DMS153 (cell line): ENCODE results near the gene TTN.

Experiments used
- DNase-seq: peaks from one replicate; lab custom pipeline; 2025; lab: John Stamatoyannopoulos, UW

TTN gene

DNA sequence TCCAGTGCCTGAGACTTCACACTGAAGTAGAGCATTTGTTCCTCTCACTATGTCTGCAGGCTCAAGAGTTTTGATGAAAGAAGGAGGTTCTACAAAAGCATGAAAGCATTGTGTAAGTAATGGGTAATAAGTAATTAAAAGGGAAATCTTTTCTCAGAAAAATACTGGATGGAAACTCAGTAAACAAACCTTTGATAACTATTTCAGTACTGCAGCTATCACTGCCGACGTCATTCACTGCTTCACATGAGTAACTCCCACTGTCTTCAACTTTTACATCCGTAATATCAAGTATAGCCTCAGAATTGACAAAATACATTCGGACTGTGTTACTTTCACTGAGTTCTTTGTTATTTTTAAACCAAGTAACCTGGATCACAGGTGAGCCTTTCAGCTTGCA, 72.7 kb downstream of the TTN start:
- DNase-seq, result no peak

DNA sequence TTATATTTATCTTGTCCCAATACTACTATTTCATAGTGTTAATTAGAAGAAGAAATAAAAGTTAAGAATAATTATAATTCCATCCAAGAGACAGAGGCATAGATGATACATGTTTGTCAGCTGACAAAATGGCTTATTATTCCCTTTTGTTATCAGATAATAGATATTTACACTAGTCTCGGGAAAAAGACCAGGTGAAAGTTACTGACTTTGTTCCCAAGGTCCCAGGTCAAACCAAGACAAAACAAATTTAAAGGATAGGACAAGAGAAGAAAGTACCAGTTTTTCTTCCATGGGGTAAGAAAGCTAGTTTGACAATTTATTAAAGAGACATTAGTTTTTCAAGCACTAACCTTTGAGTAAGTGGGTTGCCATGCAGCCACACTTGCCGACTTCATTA, 73.2 kb downstream of the TTN start:
- no peak for DNase-seq

DNA sequence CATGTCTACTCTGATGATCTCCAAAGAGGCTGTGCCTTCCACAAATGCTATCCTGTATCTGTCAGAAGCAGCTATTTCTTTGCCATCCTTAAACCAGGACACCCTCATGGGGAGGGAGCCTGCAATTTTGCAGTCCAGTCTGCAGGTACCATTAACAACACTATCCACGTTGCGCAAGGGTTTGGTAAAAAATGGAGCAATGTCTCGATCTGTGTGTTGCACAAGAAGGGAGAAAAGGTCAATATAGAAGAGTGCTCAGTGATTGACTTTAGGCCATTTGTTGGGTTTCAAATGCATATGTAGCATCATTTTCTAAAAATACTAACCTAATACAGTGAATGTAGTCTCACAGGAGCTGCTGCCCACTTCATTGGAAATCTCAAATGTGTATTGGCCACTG, 74.3 kb downstream of the TTN start:
- no peak for DNase-seq

GRCh38 chr2:178731300-178731699, 75.9 kb downstream of the TTN start:
- no peak for DNase-seq

DNA sequence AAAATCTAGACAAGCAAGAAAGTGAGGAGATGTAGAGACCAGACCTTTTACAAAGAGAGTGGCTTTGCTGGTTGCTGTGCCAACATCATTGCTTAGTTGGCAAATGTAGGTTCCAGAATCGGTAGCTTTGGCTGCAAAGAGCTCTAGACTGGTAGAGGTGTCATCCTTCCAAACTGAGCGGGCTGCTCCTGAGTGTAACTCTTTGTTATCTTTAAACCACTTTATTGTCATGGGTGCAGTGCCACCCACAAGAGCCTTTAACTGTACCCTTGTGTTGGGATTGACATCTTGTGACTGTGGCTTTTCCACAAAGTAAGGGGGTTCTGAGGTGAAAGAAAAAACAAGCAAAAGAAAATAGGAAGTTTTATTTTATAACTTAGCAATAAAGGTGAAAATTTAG, 77.2 kb downstream of the TTN start:
- DNase-seq, result no peak

GRCh38 chr2:178723786-178724346, 83.4 kb downstream of the TTN start:
- no peak for DNase-seq

DNA sequence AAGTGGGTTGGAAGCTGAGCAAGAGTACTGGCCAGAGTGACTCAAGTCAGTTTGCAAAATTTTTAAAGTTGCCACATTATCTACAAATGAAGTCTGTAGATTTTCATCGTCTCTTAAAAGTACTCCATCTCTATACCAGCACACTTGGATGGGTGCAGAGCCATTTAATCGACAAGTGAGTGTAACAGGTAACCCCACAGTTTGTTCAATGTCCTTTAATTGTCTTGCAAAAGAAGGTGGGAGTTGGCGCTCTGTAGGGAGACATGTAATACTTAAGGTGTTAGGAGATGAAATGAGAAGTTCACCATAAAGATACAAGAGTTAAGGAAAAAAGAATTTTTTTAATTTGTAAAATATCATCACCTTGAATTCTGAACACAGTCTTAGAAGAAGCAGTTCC, 84.9 kb downstream of the TTN start:
- DNase-seq, result no peak

- no peak for DNase-seq
Observed at GRCh38 chr2:178718988-178719387, 88.2 kb downstream of the TTN start.

GRCh38 chr2:178718283-178718682, 88.9 kb downstream of the TTN start:
- peak; percentile 5 for DNase-seq

GRCh38 chr2:178716394-178716793, 90.8 kb downstream of the TTN start:
- DNase-seq, result no peak

DNA sequence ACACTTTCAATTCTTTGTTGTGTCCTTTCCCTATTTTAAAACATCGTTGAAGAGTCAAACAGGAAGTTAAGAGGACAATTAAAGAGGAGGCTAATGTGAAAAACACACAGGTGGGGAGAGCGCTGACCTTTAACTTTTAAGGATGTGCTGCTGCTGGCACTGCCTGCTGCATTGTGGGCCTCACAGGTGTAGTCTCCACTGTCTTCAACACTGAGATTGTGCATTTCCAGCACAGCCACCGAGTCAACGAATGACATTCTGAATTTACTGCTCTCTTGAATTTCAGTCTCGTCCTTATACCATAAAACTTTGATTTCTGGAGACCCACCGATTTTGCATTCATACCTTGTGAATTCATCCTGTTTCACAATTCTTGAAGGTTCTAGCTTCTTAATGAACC, 91.9 kb downstream of the TTN start:
- no peak for DNase-seq

DNA sequence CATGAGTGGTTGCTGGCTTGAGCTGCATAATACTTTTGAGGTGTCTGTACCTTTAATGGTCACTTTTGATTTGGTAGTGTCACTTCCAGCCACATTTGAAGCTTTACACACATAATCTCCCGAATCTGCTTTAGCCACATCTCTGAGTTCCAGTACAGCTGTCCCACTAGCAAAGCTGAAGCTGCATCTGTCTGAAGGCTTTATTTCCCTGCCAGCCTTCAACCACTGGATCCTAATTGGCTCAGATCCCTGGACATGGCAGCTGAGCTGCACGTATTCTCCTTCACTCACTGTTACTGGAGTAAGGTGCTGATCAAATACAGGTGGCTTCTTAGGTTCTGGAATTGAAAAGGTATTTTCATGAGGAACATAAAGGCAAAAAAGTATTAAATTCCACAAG, 99.7 kb downstream of the TTN start:
- no peak for DNase-seq

GRCh38 chr2:178704876-178705275, 102.3 kb downstream of the TTN start:
- no peak for DNase-seq

DNA sequence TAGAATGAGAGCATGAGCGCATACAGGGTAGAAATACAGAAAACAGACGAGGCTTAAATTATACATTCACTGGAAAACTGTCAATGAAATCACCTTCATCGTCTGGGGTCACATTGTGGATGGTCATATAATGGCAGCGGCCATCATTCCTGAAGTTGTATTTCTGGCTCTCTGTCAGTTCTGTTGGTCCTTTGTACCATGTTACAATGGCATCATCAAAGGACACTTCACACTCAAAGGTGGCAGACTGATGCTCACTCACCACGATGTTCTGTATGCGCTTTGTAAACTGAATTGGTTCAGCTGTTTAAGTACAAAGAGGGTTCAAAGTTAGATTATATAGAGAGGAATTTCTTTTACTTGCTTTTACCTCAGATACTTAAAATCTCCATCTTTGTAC, 104.9 kb downstream of the TTN start:
- DNase-seq, result no peak

DNA sequence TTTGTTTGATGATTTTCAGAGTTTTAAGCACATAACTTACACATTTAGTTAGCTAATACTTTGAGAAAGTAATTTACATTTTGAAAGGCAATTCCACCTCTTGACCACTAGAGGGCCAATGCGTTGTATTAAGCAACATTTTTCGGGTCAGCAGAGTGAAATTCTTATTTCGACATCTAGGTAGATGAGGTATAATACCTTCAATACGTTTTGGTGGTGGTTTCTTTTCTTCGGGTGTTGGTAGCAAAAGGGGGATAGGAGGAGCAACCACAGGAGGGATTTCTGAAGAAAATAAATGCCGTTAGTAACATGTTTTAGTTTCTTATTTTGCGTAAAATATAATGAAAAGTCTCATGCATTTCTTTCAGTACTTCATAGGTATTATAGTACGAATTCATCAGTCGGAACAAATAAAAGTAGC, 106.3 kb downstream of the TTN start:
- DNase-seq, result no peak

DNA sequence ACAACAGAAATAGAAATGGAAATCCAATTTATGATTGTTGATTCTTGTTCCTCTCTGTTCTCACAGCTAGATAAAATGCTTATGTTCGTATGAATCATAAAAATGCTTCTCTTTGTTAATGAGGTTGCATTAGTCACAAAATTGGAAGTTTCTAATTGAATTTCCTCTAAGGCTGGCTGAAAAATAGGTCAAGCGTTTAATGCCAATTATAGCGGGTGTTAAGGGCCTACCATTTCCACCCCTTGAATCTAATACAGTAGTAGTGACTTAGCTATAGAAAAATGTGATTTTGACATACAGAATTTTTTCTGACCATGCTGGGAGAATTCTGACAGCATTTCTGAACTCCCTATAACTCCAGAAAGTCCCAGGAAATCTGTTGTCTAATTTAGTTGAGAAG, 107.1 kb downstream of the TTN start:
- no peak for DNase-seq

DNA sequence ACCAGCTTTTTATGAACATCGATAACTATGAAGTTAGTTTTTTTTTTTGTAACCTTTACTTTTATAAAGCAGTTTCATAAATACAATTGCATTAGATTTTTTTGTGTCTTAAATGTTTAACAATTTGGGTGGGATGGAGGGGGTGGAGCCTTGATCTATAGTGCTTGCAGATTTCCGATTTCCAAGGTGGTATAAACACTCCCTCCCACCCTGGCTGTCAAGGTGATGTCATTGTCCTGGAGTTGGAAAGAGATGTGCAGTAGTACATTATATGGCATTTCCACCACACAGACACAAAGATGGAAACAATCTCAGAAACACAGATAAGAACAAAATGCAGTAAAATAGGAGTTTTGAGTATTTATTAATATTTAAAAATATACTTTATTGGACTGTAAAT, 114.4 kb downstream of the TTN start:
- DNase-seq, result no peak

DNA sequence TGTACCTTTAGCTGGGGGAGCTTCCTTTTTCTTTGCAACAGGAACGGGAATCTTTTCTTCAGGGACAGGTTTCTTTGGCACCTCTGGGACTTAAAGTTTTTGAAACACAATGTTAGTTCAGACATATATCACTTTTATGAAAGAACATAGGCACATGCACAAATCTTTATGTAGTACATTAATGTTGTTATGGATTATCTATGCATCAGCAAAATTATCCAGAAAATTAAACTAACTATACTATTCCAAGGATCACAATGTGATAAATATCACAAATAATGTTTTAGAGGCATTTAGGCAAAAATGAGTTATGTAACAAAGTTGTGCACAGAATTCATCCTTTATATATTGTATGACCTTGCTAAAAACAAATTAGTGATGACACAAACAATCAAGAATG, 117.4 kb downstream of the TTN start:
- DNase-seq, result no peak

DNA sequence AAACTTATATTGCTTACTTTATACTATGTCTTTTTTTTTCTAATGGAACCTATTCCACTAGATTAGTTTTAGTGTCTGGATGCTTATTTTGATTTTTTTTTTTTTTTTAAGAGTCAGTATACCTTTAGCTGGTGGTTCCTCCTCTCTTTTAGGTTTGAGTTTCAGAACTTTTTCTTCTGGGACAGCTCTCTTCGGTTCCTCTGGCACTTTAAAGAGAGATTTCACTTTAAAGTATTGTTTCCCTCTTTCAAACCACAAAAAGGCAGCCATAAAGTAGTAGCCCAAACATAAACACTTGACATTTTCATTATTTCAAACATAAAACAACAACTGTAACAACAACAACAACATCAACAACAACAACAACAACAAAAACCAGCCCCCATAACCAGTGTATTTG, 123.3 kb downstream of the TTN start:
- no peak for DNase-seq

DNA sequence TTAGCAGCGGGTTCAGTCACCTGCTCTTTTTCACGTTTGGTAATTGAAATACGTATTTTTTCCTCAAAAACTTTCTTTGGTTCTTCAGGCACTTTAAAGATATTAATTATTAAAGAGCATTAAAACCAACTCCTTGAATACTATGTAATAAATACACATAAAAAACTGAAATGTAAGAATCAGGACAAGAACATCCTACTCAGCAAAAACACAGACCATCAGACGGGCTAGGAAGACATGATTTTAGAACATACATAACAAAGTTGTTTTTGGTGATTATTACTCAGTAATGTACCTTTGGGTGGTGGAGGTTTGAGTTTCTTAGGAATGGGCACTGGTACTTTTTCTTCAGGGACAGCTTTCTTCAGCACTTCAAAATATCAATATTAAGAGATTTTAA, 126.1 kb downstream of the TTN start:
- no peak for DNase-seq

DNA sequence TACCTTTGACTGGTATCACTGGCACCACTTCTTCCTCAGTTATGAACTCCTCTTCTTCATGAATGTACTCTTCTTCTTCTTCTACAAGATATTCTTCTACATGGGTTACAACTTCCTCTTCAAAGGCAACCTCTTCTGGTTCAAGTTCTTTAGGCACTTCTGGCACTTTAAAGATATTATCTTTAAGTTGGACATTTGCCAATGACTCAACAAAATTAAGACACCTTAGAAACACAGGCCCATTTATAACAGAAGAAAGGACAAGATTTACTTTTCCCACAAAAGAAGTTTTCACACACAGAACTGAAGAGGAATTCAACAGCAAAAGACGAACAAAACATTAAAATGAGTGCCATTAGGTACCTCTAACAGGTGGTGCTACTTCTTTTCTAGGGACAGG, 127.3 kb downstream of the TTN start:
- DNase-seq, result no peak

- DNase-seq, result no peak
Observed at GRCh38 chr2:178677599-178677998, 129.6 kb downstream of the TTN start.

- DNase-seq, result no peak
Observed at GRCh38 chr2:178676046-178676445, 131.2 kb downstream of the TTN start.

- no peak for DNase-seq
Observed at GRCh38 chr2:178674122-178674521, 133.1 kb downstream of the TTN start.

DNA sequence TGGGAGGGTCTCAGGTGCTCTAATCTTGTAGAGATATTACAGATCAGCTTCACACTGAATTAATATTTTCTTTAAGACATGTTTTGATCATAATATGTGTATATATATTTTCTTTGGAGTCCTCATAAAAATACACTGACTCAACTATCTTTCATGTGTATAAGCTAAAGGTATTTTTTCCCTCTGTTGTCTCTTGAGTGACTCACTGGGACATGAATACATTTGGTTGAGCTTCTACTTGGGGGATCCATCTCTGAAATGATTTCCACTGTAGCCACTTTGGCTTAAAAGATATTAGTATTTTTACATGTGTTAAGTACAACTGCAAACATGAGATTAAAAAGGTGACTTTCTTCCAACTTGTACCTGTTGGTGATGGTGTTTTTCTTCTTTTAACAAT, 140.8 kb downstream of the TTN start:
- no peak for DNase-seq
